Colonic mucosa (tissue), 4 donors: ENCODE data around the gene CFAP46. TPM values are rescaled to one million over a fixed set of nuclear protein-coding genes. Genes with fewer than 3 reads are reported as not detected.

ENCODE experiments used
- DNase-seq: peaks from one replicate; pipeline ENCODE4 v3.0.0-alpha.2; 2020
- H3K27ac ChIP-seq: fragments of 200-600 bp; one replicate; pipeline ENCODE4 v1.8.0; 2021
- H3K27me3 ChIP-seq: fragments of 200-600 bp; one replicate; pipeline ENCODE4 v1.8.0; 2021
- H3K36me3 ChIP-seq: fragments of 200-600 bp; one replicate; pipeline ENCODE4 v1.8.0; 2021
- H3K4me1 ChIP-seq: fragments of 200-600 bp; one replicate; pipeline ENCODE4 v1.8.0; 2021; ENCODE audit warnings: mild to moderate bottlenecking
- H3K4me3 ChIP-seq: fragments of 200-600 bp; one replicate; pipeline ENCODE4 v1.8.0; 2021
- H3K9ac ChIP-seq, 2 donors: one replicate each; pipeline ENCODE4 v1.7.0; 2013; ENCODE audit warnings: control low read depth in 2 of 2, low read depth in 2 of 2, low read length in 2 of 2
- H3K9me3 ChIP-seq: fragments of 200-600 bp; one replicate; pipeline ENCODE4 v1.8.0; 2021
- intact Hi-C: fragments of 100-400 bp; cut with DNase I; formaldehyde crosslinking; loops from one replicate; pipeline ENCODE4 v1.14.1; 2022
- total RNA-seq, 2 donors: library from RNA; stranded (reverse); fragmentation: NEBNext Ultra II Directional in 1 of 2; extraction: Animal tissue kit (Norgen Biotek cat#: 25700) in 1 of 2; gene quantifications; one replicate each; pipeline ENCODE4 v1.2.1, GENCODE V29; 2021
- TF ChIP-seq, protein P1 (sequence below): fragments of 200-600 bp; IDR thresholded peaks from one replicate; pipeline ENCODE4 v1.8.0; 2022; ENCODE audit warnings: antibody characterized with exemption, mild to moderate bottlenecking
- donor health status: healthy.
- donor health status: DM: no; HTN: no; CAD: no.
- donor health status: DM: no; HTN: no; CAD: no.

Gene CFAP46
- total RNA-seq, 2 donors from 2014 or later, result 0.13 TPM; not detected in 1

GRCh38 chr10:132876131-132876860 lies 66.1 kb downstream of the CFAP46 start:
- TF ChIP-seq, protein P1, sequence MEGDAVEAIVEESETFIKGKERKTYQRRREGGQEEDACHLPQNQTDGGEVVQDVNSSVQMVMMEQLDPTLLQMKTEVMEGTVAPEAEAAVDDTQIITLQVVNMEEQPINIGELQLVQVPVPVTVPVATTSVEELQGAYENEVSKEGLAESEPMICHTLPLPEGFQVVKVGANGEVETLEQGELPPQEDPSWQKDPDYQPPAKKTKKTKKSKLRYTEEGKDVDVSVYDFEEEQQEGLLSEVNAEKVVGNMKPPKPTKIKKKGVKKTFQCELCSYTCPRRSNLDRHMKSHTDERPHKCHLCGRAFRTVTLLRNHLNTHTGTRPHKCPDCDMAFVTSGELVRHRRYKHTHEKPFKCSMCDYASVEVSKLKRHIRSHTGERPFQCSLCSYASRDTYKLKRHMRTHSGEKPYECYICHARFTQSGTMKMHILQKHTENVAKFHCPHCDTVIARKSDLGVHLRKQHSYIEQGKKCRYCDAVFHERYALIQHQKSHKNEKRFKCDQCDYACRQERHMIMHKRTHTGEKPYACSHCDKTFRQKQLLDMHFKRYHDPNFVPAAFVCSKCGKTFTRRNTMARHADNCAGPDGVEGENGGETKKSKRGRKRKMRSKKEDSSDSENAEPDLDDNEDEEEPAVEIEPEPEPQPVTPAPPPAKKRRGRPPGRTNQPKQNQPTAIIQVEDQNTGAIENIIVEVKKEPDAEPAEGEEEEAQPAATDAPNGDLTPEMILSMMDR, result no peak
- DNase-seq, result no peak
- intact Hi-C loops, result no loop called here
- Histone ChIP-seq H3K9me3 (no peaks in the 10 kb centered on the region), H3K27me3 (no peaks in the 10 kb centered on the region), H3K4me3 (no peak overlapping the region), H3K9ac (no peak overlapping the region), H3K36me3 (no peaks in the 10 kb centered on the region), H3K27ac (no peak overlapping the region), H3K4me1 (no peaks in the 10 kb centered on the region)

- no peaks in the 10 kb centered on the region for H3K27me3 ChIP-seq
- intact Hi-C loops, result no loop called here
Measured at GRCh38 chr10:132875435-132875834, 66.9 kb downstream of the CFAP46 start.

GRCh38 chr10:132873395-132873794 lies 69.0 kb downstream of the CFAP46 start:
- DNase-seq, result no peak
- no peaks in the 10 kb centered on the region for H3K36me3 ChIP-seq
- H3K9ac ChIP-seq, result no peak overlapping the region
- no peaks in the 10 kb centered on the region for H3K4me1 ChIP-seq
- no peak overlapping the region for H3K4me3 ChIP-seq
- no peaks in the 10 kb centered on the region for H3K9me3 ChIP-seq
- intact Hi-C loops, result no loop called here
- TF ChIP-seq, protein P1, result no peak
- H3K27ac ChIP-seq, result no peak overlapping the region
- H3K27me3 ChIP-seq, result no peaks in the 10 kb centered on the region

More at GRCh38 chr10:132875435-132875834, 66.9 kb downstream of the CFAP46 start:
- no peak overlapping the region for H3K4me3 ChIP-seq
- no peaks in the 10 kb centered on the region for H3K36me3 ChIP-seq
- no peaks in the 10 kb centered on the region for H3K4me1 ChIP-seq
- H3K9me3 ChIP-seq, result no peaks in the 10 kb centered on the region
- TF ChIP-seq, protein P1, result no peak
- no peak overlapping the region for H3K27ac ChIP-seq
- no peak overlapping the region for H3K9ac ChIP-seq
- DNase-seq, result no peak

DNA sequence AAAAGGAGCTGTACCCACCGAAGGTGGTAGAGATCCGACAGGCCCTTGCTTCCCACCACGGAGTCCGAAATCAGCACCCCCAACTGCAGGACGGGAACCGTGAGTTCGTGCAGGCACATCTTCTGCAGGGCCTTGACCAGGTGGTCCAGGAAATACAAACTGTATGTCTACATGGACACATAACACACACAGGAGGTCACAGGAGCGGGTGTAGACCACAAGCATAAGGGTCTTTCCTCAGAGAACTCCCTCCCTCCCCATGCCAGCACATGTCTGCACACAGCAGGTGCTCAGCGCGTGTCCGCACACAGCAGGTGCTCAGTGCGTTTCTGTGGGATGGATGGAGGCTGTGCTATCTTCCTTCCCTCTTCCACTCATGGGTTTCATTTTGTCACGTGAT lies 69.7 kb downstream of the CFAP46 start:
- H3K27ac ChIP-seq, result no peak overlapping the region
- DNase-seq, result no peak
- TF ChIP-seq, protein P1, result no peak
- H3K9me3 ChIP-seq, result no peaks in the 10 kb centered on the region
- no peak overlapping the region for H3K9ac ChIP-seq
- intact Hi-C loops, result no loop called here
- H3K27me3 ChIP-seq, result no peaks in the 10 kb centered on the region
- no peaks in the 10 kb centered on the region for H3K4me1 ChIP-seq
- no peak overlapping the region for H3K4me3 ChIP-seq
- H3K36me3 ChIP-seq, result no peaks in the 10 kb centered on the region

- Histone ChIP-seq H3K36me3 (no peaks in the 10 kb centered on the region), H3K27me3 (no peaks in the 10 kb centered on the region), H3K4me3 (no peak overlapping the region), H3K4me1 (no peaks in the 10 kb centered on the region), H3K9ac (no peak overlapping the region), H3K27ac (no peak overlapping the region), H3K9me3 (no peaks in the 10 kb centered on the region)
- intact Hi-C loops, result no loop called here
- TF ChIP-seq, protein P1, result no peak
- no peak for DNase-seq
Measured at GRCh38 chr10:132870426-132870825, 71.9 kb downstream of the CFAP46 start.
